HepG2 (cell line): Measurements from ENCODE around the gene IVL. TPM values are rescaled to one million over a fixed set of nuclear protein-coding genes. Genes with fewer than 3 reads are reported as not detected.
A peak's percentile ranks its signal among the peaks of the same experiment; 100 is the strongest.

Experiments
- ATAC-seq: fragments of 200-7000 bp; cut with Tn5 transposase; 3 replicates; pipeline ENCODE4 v1.9.1; 2020; ENCODE audit warnings: mild to moderate bottlenecking, moderate library complexity
- BruUV-seq: library from RNA; stranded (reverse); fragments of 400-500 nt; replicated peaks from 2 replicates; lab custom pipeline; 2021; lab: Mats Ljungman, UMichigan
- CTCF ChIA-PET: fragments of 300-600 bp; formaldehyde crosslinking; extraction: SDS; loops from one replicate; lab custom pipeline; 2021; ENCODE audit warnings: low total read pairs, inconsistent platforms, low intra/inter-chr PET ratio; lab: Yijun Ruan, JAX
- POLR2A ChIA-PET: fragments of 350-600 bp; sonication (Branson Sonifier 250); formaldehyde crosslinking; loops from one replicate; lab custom pipeline; 2020; ENCODE audit warnings: antibody characterized with exemption, inconsistent platforms; lab: Yijun Ruan, JAX
- DNase-seq: peaks from one replicate; pipeline ENCODE4 v3.0.0-alpha.2; 2015; ENCODE audit warnings: low spot score
- FAIRE-seq: peaks from 3 replicates; lab custom pipeline; 2011; peaks lifted over from hg19 to GRCh38; lab: Jason Lieb, UNC
- H2AFZ ChIP-seq: one replicate; pipeline ENCODE4 v1.6.1; 2011; ENCODE audit warnings: low read length, inconsistent platforms
- H3K27ac ChIP-seq: fragments of 300-600 bp; 3 replicates; pipeline ENCODE4 v1.8.0; 2011; ENCODE audit warnings: mixed run types, mild to moderate bottlenecking, mixed read lengths, low read length, inconsistent platforms; ENCODE audit not compliant: insufficient read depth; ENCODE audit errors: extremely low read length
- H3K27me3 ChIP-seq, 2 experiments: fragments of 200-600 bp in 1 of 2; 2 replicates in 1 of 2; 3 replicates in 1 of 2; pipeline versions ENCODE4 v1.6.0 to v1.8.0; 2011; ENCODE audit warnings: low read length in 2 of 2, mild to moderate bottlenecking in 2 of 2, moderate library complexity in 2 of 2, inconsistent platforms in 1 of 2; ENCODE audit not compliant: insufficient read depth in 2 of 2, control insufficient read depth in 1 of 2
- H3K36me3 ChIP-seq, 2 experiments: fragments of 200-600 bp in 1 of 2; replicated peaks in 1 of 2; 2 replicates in 1 of 2; 3 replicates in 1 of 2; pipeline versions ENCODE4 v1.5.1 to v1.8.0; 2011; ENCODE audit warnings: low read length in 2 of 2, inconsistent platforms in 1 of 2; ENCODE audit not compliant: insufficient read depth in 2 of 2, control insufficient read depth in 1 of 2
- H3K4me1 ChIP-seq: 2 replicates; pipeline ENCODE4 v1.5.1; 2012; ENCODE audit warnings: low read length, inconsistent platforms; ENCODE audit not compliant: insufficient read depth
- H3K4me2 ChIP-seq: 2 replicates; pipeline ENCODE4 v1.6.0; 2011; ENCODE audit warnings: low read depth, low read length, inconsistent platforms
- H3K4me3 ChIP-seq, 3 experiments: fragments of 200-600 bp in 1 of 3; sonication (generic), shearing (Covaris generic) in 1 of 3; replicated peaks in 1 of 3; 2 replicates each; pipeline ENCODE4 v1.5.1; 2011 to 2016; ENCODE audit warnings: low read length in 3 of 3, inconsistent platforms in 2 of 3, low read depth in 2 of 3, mild to moderate bottlenecking in 2 of 3, control low read depth in 1 of 3, mixed read lengths in 1 of 3; ENCODE audit not compliant: insufficient read depth in 1 of 3
- H3K79me2 ChIP-seq: one replicate; pipeline ENCODE4 v1.6.1; 2011; ENCODE audit warnings: low read length, inconsistent platforms; ENCODE audit not compliant: insufficient read depth
- H3K9ac ChIP-seq: 2 replicates; pipeline ENCODE4 v1.6.0; 2011; ENCODE audit warnings: mild to moderate bottlenecking, low read depth, low read length, inconsistent platforms; ENCODE audit not compliant: insufficient read depth
- H3K9me3 ChIP-seq: 2 replicates; pipeline ENCODE4 v1.5.1; 2012; ENCODE audit warnings: mild to moderate bottlenecking, low read length
- H4K20me1 ChIP-seq: 2 replicates; pipeline ENCODE4 v1.6.0; 2011; ENCODE audit warnings: inconsistent platforms, mild to moderate bottlenecking, low read length, moderate library complexity; ENCODE audit not compliant: insufficient read depth
- CEBPB ChIP-seq: IDR thresholded peaks from 2 replicates; pipeline ENCODE4 v1.6.1; 2011; ENCODE audit warnings: low read depth, low read length, improper control_type of control experiment, borderline replicate concordance
- HOMEZ ChIP-seq: IDR thresholded peaks from 2 replicates; pipeline ENCODE4 v1.6.1; 2016; ENCODE audit warnings: low read depth
- WGBS: methylation state at CpG from one replicate; pipeline ENCODE4 v1.1.6; 2017; ENCODE audit warnings: low lambda C conversion rate; 5-methylcytosine and 5-hydroxymethylcytosine counted together
- in situ Hi-C: cut with HindIII; loops from 2 replicates; pipeline ENCODE4 v1.10.0; 2017; ENCODE audit warnings: low pct_unique_long_range_greater_than_20kb; ENCODE audit not compliant: extremely low pct_ligation_motif_present
- intact Hi-C: fragments of 100-400 bp; cut with micrococcal nuclease; formaldehyde crosslinking; loops from one replicate; pipeline ENCODE4 v1.10.0; 2022; ENCODE audit not compliant: unreplicated experiment
- polyA plus RNA-seq, 8 experiments: library from polyadenylated mRNA; depleted of rRNA in 3 of 8; stranded (reverse) in 7 of 8; unstranded in 1 of 8; fragments of >200 nt; fragmentation: Illumina TruSeq in 4 of 8; extraction: Trizol in 4 of 8; gene quantifications; 2 replicates each; pipeline versions ENCODE4 v1.2.1 to v1.2.3, GENCODE V29; 2011 to 2016; ENCODE audit warnings: low read depth in 4 of 8, missing spikeins in 1 of 8, mixed read lengths in 1 of 8; ENCODE audit not compliant: insufficient read depth in 1 of 8
- total RNA-seq, 5 experiments: library from RNA; depleted of rRNA; stranded (reverse); fragments of >200 nt; fragmentation: Illumina TruSeq; extraction: Trizol; gene quantifications; 2 replicates each; pipeline ENCODE4 v1.2.3, GENCODE V29; 2016; ENCODE audit warnings: low read depth in 1 of 5
- TF ChIP-seq, protein P1 (sequence below): sonication (generic); formaldehyde crosslinking; conservative IDR thresholded peaks from 2 replicates; pipeline ENCODE4 v1.4.0; 2020; ENCODE audit warnings: missing genetic modification reagents

IVL gene
- total and polyA plus RNA-seq, 2 of the 13 experiments (the other 11 are each of a cell fraction or from before 2014, with no cell fraction given): not detected

DNA sequence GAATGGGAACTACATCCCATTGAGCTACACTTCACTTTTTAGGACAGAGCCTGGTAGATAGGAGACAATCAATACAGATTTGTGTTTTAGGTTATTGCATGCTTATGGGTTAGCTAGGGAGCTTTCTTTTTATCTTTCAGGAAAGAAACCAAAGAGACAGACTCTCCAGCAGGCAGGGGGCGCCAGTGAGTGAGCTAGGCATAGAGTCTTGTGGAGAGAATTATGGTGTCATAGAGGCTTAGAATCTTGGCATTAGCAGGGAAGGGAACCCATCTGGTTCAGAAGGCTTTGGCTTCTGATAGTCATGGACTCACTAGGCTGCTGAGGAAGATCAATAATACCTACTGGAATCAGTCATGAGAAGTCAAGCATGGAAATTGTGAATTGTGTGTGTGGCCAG is 30.3 kb upstream of the IVL start, which contains the start of gene SMCP:
TSS of gene SMCP (plus strand) at position 281 of the 400 bp plus-strand sequence. CDS start 6,101 bp downstream, outside the sequence.
- no peaks in the 10 kb centered on the region for H3K79me2 ChIP-seq
- ChIA-PET POLR2A (no interaction called here), CTCF (no interaction called here)
- H4K20me1 ChIP-seq: no peaks in the 10 kb centered on the region
- DNase-seq (no peak), FAIRE-seq (no peak), ATAC-seq (no peak)
- no peak within 1 kb of the TSS for H3K4me3 ChIP-seq
- no peak within 1 kb of the TSS for H2AFZ ChIP-seq
- TF ChIP-seq, protein P1, sequence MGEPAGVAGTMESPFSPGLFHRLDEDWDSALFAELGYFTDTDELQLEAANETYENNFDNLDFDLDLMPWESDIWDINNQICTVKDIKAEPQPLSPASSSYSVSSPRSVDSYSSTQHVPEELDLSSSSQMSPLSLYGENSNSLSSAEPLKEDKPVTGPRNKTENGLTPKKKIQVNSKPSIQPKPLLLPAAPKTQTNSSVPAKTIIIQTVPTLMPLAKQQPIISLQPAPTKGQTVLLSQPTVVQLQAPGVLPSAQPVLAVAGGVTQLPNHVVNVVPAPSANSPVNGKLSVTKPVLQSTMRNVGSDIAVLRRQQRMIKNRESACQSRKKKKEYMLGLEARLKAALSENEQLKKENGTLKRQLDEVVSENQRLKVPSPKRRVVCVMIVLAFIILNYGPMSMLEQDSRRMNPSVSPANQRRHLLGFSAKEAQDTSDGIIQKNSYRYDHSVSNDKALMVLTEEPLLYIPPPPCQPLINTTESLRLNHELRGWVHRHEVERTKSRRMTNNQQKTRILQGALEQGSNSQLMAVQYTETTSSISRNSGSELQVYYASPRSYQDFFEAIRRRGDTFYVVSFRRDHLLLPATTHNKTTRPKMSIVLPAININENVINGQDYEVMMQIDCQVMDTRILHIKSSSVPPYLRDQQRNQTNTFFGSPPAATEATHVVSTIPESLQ: no peak
- 0% methylated on average over 1 of the region's 1 CpG for WGBS
- intact Hi-C loops: no loop called here
- BruUV-seq: no TSS peak
- H3K9ac ChIP-seq: no peak within 1 kb of the TSS
- no peaks in the 10 kb centered on the region for H3K36me3 ChIP-seq
- H3K4me1 ChIP-seq: peaks cover 6% of the 10 kb centered on the region
- no peaks in the 10 kb centered on the region for H3K27me3 ChIP-seq
- no peak within 1 kb of the TSS for H3K4me2 ChIP-seq
- H3K27ac ChIP-seq: no peak within 1 kb of the TSS
- H3K9me3 ChIP-seq: no peaks in the 10 kb centered on the region
- in situ Hi-C loops: loop anchor here (10.0 kb wide), 2 partner anchors 317 to 347 kb away; no protein-coding TSS in a partner anchor

DNA sequence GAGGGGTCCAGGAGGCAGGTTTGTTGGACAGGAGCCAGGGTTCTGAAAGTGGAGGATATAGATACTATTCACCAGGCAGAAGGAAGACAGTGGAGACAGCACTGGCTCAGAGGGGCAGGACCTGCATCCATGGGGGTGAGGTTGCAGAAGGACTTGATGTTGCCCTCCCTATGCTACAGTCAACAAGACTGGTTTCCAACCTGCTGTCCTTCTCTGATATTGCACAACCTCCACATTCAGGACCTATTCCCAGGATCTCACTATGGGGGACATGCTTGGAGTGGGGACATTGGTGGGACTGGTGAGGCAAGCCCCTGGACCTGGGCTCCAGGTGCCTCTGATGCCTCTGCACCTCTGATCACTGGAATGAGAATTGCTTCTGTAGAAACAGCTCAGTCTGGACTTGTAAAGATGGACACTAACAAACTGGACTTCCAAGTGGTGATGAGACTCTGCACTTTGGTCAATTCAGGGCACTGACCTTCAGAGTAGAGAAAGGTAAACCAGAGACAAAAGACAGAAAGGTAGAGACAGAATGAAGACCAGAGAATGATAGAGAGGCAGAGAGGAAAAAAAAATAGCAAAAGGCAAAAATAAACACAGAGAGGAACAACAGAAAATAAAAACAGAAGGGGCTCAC is 28.7 kb upstream of the IVL start:
- ATAC-seq (no peak), FAIRE-seq (no peak), DNase-seq (no peak)
- Histone ChIP-seq H3K36me3 (no peaks in the 10 kb centered on the region), H3K4me2 (no peak overlapping the region), H4K20me1 (no peaks in the 10 kb centered on the region), H3K4me1 (peaks cover 6% of the 10 kb centered on the region), H3K9ac (no peak overlapping the region), H3K27ac (no peak overlapping the region), H3K4me3 (no peak overlapping the region), H3K79me2 (no peaks in the 10 kb centered on the region), H3K9me3 (no peaks in the 10 kb centered on the region), H2AFZ (no peak overlapping the region), H3K27me3 (no peaks in the 10 kb centered on the region)
- intact Hi-C loops (no loop called here), in situ Hi-C loops (loop anchor here (10.0 kb wide), 2 partner anchors 315 to 345 kb away; no protein-coding TSS in a partner anchor)
- peak; percentile 68 for TF ChIP-seq CEBPB
- TF ChIP-seq HOMEZ (CRISPR knock-in tag): no peak
- CTCF ChIA-PET: no interaction called here
- BruUV-seq: no TSS peak
- POLR2A ChIA-PET: no interaction called here
